NCI-H2107 (cell line): ENCODE results near the gene ITPRIPL1.

Experiments used
- DNase-seq: peaks from one replicate; lab custom pipeline; 2025; lab: John Stamatoyannopoulos, UW

The ITPRIPL1 gene

DNA sequence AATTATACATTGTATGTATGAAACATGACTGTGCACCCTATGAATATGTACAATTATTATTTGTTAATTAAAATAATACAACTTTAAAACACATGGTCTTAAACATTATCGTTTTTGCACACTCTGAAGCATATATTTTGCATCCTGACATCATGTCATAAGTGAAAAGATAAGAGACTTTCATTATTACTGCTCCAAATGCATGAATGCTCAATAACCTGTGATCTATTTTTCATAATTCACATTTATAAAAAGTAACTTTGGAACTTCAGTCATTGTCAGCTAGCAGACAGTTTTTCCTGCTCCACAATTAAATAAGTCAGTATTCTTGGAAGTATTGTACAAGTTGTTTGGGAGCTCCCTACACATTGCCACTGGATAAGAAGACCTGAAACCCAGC lies 1.3 kb upstream of the ITPRIPL1 start:
- DNase-seq, result no peak

DNA sequence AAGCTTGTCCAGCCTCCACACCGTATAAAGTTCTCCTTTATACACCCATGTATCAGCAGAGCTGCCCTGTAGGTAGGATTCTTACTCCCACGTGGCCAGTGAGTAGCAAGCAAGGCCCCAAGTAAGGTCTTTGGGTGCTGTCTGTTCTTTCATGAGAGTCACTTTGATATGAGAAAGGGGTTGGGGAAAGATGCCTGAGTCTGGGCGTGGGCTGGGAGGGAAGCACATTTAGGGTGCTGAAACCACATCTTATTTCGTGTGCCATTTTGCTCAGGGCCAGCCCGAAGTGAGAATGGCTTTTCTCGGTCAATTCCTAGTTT lies 436 bp upstream of the ITPRIPL1 start:
- DNase-seq, result no peak

- DNase-seq, result no peak
Measured at GRCh38 chr2:96325884-96326255, 753 bp downstream of the ITPRIPL1 start.

DNA sequence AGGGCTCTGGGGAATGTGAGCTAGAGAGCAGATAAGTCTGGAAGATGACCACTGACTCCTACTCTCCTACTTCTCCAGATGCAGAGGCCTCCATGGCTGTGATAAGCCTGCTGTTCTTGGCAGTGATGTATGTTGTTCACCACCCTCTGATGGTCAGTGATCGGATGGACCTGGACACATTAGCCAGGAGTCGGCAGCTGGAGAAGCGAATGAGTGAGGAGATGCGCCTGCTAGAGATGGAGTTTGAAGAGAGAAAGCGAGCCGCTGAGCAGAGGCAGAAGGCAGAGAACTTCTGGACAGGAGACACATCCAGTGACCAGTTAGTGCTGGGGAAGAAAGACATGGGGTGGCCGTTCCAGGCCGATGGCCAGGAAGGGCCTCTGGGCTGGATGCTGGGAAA lies 1.4 kb downstream of the ITPRIPL1 start:
- DNase-seq, result no peak

DNA sequence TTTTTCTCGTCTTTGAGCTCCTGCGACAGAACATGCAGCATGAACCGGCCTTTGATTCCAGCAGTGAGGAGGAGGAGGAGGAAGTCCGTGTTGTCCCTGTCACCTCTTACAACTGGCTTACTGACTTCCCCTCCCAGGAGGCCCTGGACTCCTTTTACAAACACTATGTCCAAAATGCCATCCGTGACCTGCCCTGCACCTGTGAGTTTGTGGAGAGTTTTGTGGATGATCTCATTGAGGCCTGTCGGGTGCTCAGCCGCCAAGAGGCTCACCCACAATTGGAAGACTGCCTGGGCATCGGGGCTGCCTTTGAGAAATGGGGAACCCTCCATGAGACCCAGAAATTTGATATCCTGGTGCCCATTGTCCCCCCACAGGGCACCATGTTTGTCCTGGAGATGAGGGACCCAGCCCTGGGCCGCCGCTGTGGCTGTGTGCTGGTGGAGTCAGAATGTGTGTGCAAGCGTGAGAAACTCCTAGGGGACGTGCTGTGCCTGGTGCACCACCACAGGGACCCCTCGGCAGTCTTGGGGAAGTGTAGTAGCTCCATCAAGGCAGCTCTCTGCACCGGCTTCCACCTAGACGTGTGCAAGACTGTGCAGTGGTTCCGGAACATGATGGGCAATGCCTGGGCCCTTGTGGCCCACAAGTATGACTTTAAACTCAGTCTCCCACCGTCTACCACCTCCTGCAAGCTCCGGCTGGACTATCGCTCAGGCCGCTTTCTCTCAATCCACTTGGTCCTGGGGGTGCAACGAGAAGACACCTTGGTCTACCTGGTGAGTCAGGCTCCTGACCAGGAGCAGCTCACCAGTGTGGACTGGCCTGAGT lies 2.1 kb downstream of the ITPRIPL1 start:
- no peak for DNase-seq

- no peak for DNase-seq
Measured at GRCh38 chr2:96329456-96329855, 4.3 kb downstream of the ITPRIPL1 start.

DNA sequence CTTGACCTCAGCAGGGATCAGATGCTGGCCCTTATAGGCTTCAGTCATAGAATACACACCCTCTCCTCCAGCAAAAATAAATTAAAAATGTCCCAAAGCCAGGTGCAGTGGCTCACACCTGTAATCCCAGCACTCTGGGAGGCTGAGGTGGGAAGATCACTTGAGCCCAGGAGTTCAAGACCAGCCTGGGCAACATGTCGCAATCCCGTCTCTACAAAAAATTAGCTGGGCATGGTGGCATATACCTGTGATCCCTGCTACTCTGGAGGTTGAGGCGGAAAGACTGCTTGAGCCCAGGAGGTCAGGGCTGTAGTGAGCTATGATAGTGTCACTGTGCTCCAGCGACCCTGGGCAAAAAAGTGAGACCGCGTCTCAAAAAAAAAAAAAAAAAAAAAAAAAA lies 4.8 kb downstream of the ITPRIPL1 start:
- DNase-seq, result no peak

GRCh38 chr2:96330407-96330806 lies 5.3 kb downstream of the ITPRIPL1 start:
- DNase-seq, result no peak

DNA sequence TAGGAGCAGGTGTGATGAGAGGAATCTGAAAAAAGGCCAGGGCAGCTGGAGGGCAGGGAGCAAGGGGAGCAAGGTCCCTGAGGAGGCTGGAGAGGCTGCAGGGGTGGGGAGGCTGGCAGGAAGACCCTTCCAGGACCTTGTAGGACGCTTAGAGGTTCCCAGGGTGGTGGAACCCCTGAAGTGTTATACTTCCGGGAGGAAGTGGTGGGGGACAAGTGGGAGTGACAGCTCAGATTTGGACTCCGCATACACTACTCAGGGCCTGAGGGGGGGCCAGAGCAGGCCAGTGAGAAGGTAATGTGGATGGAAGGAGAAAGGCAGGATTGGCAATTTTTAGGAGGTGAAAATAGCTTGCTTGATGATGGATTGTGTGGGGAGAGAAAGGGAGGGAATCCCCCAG lies 8.6 kb downstream of the ITPRIPL1 start:
- no peak for DNase-seq

- no peak for DNase-seq
Measured at GRCh38 chr2:96336104-96336775, 11.1 kb downstream of the ITPRIPL1 start.

DNA sequence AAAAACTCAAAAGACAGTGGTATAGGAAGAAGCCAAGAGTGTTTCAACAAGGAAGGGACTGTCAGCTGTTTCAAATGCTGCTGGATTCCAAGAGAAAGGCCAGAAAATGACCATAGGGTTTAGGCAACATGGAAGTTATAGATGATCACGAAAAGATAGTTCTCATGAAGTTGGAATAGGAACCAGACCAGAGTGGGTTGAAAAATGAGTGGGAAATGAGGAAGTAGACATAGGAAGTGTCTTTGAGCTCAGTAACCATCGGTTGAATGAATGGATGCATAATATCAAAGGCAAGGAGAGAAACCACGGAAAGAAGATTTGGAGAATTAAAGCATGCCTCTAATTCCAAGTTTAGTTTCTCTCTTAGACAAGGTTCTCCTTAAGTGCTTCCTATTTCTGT lies 11.8 kb downstream of the ITPRIPL1 start:
- DNase-seq, result no peak

GRCh38 chr2:96340493-96341414 lies 15.6 kb downstream of the ITPRIPL1 start:
- no peak for DNase-seq

DNA sequence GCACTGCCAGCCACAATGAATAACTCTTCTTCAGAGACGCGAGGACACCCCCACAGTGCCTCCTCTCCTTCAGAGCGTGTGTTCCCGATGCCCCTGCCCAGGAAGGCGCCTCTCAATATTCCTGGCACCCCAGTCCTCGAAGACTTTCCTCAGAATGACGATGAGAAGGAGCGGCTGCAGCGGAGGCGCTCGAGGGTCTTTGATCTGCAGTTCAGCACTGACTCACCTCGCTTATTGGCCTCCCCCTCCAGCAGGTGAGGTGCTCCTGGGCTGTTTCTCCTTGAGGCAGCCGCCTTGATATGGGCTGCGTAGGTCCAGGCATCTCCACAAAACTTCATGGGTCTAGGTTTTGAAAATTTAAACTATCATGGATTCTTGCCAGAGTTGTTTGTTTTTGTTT lies 16.5 kb downstream of the ITPRIPL1 start:
- no peak for DNase-seq

DNA sequence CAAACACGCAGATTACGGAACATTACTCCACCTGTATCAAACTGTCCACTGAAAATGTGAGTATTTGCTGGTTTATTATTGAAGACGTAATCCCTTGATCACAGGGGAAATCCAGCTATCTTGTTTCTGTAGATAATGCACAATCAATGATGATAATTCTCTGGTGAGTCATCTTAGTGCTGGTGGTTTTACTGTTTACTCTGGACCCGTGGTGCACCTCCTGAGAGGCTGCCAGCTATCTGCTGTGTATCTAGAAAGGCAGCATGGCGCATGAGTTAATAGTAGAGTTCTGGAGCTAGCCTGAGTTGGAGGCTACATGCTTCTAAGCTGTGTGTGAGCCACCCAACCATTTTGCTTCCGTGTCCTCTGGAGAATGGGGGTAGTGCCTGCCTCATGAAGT lies 17.0 kb downstream of the ITPRIPL1 start:
- DNase-seq, result no peak

- no peak for DNase-seq
Measured at GRCh38 chr2:96344011-96344410, 18.9 kb downstream of the ITPRIPL1 start.

- no peak for DNase-seq
Measured at GRCh38 chr2:96345438-96345837, 20.3 kb downstream of the ITPRIPL1 start.

- DNase-seq, result no peak
Measured at GRCh38 chr2:96345868-96346462, 20.8 kb downstream of the ITPRIPL1 start.

DNA sequence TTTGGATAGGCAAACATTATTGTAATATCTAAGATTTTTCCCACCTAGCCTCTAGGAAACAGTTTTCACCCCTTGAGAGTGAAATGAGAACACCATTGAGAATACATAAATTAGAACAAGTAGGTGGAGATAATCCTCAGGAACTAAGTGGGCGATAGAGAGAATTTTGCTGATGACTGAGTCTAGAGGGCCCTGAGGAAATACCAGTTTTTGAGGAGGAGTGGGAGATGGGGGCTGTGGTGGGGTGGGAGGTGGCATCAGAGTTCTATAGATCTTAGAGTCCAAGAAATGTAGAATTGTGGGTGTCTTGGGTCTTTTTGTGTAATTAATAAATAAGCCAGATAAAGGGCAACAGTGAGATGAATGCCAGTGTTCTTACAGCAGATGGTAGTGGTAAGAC lies 22.3 kb downstream of the ITPRIPL1 start:
- no peak for DNase-seq

GRCh38 chr2:96353032-96353561 lies 28.0 kb downstream of the ITPRIPL1 start:
- no peak for DNase-seq

GRCh38 chr2:96353606-96354101 lies 28.5 kb downstream of the ITPRIPL1 start:
- no peak for DNase-seq

GRCh38 chr2:96354492-96354891 lies 29.4 kb downstream of the ITPRIPL1 start:
- DNase-seq, result no peak

DNA sequence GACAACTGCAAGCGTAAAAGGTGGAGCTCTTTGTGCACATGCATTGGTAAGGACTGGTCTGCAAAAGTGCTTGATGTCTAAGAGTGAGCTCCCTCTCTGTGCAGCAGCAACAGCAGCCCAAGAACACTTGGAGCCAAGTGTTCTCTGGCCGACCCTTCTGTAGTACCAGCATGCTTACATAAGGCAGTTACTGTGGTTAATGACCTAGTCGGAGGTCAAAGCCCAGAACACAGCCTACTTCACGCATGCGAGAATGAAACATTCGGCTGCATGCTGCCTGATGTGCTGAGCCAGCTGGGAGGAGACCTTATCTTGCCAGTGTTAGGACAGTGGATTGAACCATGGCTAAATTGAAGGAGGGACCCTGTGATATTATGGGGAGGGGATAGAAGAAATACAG lies 31.8 kb downstream of the ITPRIPL1 start:
- DNase-seq, result no peak
